Activated effector memory CD4-positive, alpha-beta T cell treated with Interleukin-2 at 50 U/mL for 16 hours (primary cell): ENCODE results near the gene CAMTA1.

Experiments used
- DNase-seq: peaks from one replicate; pipeline ENCODE4 v3.0.0-alpha.2; 2020

CAMTA1 gene

DNA sequence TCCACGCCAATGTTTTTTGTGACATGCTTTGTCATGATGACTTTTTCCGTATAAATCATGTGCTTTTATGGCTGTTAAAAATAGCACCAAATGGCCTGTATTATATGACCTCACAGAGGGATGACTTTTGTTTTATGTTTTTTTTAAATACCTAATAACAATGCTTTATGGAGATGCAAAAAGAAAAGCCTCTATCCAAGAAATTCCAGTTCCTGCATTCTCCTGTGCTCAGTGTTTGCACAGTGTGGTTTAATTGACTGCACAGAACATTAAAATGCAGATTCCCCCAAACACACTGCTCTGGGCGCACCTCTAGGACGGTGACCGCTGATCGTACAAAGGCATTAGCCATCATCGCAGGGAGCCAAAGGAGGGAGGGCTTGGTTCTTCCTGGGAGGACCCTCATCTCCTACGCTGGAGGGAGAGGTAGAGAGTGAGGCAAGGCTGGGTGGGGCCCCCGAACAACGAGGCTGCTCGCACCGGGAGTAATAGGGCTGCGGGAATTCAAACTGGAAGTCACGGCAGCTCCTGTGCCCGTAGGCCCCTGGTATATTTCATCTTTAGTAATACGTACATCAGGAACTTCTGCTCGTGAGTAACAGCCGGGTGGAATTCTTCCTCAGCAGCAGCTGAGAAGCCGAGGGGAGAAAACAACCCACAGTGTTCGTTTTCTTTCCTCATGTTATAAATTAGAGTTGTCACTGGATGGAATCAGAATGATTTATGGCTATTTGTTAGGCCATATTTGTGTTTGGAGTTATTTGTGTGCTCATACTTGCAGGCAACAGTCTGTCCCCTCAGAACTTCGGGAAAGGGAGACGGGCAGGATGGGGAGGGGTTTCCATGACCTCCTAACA, 465.6 kb downstream of the CAMTA1 start:
- no peak for DNase-seq

DNA sequence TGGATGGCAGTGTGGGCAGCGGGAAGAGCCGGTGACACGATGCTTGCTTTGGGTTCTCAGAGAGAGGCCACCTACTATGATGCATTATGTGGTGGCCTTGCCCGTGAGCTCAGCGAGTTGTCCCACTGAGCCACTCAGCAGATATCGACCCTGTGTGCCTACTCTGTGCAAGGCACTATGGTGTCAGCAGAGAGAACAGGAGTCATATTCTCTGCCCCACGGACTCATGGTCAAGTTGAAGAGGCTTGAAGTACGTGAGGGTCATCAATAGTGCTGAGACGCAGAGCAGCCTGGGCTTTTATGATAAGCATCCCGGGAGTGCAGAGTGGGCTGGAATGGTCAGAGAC, 466.2 kb downstream of the CAMTA1 start:
- no peak for DNase-seq

DNA sequence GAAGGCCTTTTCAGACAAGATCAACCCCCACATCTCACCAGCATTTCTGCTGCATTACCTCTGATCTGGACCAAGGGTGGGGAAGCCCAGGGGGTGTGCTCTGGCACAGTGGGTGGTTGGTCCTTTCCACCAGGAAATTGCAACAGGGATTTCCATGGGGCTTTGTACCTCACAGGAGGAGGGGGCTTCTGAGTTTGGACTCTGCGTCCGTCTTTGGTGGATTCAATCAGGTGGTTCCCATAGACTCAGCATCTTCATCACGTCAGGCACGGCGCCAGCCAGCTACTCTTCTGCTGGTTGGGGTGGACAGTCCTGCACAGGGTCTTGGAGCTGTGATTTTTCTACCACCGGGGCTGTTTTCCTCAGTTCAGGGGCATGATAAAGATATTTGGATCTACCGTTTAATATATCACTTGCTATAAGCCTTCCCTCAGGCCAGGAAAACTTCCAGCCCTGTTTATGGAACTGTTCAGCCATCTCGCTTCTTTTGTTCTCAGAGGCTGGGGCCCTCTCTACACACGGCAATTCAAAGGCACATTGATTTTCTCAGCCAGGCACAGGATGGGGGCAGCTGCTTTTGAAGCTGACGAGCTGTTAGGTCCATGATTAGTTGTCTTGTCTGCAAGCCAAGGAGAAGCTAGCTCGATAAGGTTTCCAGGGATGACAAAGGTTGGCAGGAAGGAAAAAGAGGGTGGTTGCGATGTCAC, 467.3 kb downstream of the CAMTA1 start:
- no peak for DNase-seq

DNA sequence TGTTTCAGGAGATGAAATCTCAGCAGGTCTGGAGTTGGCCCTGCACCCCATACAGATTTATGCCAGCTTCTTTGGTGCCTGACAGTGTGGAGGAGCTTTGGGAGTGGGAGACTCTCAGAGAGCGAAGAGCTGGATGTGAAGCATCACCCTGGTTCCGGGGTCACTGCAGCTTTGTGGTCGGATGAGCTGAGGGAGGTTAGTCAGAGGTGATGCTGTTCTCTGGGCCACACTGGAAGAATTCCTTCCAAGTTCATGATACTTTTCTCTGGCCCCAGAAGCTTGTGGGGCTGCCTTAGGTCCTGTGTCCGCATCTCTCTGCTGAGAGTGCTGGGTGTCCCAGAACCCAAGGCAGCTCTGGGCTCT, 467.8 kb downstream of the CAMTA1 start:
- DNase-seq: no peak

DNA sequence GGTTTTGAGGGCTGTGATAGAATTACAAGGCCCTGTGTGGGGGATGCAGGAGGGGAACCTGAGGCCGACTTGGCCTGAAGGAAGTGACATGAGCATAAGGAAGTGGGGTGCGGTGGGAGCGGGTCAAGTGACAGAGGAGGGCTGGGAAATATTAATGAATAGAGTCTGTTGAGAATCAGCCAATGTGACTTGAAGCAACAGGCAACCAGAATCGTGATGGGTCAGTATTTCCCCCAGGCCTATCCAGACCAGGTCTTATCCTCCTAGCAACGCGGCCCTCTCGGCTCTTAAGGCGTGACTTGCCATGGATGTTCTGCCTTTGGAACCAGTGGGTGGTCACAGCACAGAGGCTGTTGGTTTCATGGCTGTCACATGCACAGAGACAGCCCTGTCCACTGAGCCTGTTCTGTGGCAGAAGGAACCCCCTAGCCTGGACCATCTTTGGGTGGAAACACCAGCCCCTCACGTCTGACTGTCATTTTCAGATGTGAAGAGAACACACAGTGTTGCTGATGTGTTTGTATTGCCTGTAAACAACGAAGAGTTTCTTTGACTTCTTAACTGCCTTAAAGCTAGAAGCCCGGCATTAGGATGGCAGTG, 468.8 kb downstream of the CAMTA1 start:
- DNase-seq: no peak

DNA sequence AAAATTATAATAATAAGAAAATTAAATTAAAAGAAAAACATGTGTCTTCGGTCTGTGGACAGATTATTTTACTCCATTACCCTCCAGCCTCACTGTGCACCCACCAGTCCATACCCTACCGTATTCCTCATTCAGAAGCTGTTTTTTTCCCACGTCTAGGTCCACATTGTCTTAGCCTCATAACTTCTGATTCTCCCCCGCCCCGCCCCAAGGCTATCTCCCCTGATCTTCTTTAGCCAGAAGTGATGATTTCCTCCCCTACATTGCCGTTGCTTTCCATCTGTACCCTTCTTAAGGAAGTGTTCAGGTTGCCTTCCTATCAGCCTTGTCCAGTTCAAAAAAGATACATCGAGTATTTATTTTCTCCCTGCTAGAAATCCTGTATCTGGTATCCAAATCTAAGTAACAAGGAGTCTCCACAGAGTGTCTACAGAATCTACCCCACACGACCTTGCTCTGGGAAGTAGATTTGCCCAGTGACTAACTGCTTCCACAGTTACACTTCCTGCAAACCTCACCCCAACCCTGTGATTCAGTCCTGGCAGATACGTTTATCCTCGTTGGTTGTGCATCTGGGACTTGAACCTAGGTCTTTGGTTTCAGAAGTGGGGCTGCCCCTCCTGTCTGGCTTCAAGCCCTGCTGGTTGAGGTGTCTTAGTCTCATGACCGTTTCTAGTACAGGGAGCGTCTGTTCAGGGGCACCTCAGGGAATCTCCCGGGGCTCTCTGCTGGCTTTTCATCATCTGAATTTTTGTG, 470.2 kb downstream of the CAMTA1 start:
- DNase-seq: no peak

DNA sequence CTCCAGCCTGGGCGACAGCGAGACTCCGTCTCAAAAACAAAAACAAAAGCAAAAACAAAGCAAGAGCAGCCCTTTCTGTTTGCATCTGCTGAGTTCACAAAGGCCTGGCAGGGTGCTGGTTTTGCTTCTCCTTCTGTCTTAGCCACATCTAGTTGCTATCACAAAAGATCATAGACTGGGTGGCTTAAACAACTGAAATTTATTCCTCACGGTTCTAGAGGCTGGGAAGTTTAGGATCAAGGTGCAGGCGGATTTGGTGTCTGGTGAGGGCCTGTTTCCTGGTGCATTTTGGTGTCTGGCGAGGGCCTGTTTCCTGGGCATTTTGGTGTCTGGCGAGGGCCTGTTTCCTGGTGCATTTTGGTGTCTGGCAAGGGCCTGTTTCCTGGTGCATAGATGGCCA, 471.3 kb downstream of the CAMTA1 start:
- DNase-seq: no peak

DNA sequence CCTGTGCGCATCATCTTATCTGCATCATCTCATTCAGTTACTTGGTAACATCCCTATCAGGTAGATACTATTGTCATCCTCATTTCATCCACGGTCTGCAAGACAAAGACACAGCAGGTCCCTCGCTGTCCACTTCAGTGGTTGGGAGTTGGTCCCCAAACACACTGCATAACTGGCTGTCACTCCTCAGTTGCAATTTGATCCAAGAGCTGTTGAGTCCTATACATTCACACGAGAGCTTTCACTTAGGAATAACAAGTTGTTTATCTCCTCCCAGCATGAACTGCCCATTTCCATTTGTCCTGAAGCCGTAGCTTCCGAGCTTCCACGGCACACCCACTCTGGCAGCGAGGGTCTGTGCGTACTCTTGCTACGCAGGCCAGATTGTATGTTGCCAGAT, 472.0 kb downstream of the CAMTA1 start:
- no peak for DNase-seq

DNA sequence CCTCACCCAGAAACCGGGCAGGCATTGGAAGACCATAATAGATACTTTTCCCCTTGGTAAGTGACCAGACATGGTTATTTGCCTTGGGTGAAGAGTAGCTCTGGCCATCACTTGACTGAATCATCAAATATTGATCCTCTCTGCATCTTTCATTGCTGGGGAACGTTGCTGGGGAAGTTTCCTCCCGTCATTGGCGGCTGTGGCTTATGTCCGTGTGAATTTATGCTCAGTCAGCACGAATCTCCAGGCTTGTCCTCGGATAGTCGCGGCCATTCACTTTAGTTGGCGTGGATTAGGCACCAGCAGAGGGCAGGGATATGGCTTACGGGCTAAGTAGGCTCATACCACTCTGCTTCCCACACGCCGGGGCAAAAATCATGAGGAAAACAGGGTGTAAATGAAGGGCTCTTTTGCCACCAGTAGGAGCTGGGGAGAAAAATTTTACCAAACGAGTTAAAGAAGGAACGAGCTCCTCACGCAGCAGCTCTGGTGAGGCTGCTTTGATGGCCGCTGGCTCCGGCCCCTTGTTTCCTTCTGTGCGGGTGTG, 473.4 kb downstream of the CAMTA1 start:
- DNase-seq: no peak

DNA sequence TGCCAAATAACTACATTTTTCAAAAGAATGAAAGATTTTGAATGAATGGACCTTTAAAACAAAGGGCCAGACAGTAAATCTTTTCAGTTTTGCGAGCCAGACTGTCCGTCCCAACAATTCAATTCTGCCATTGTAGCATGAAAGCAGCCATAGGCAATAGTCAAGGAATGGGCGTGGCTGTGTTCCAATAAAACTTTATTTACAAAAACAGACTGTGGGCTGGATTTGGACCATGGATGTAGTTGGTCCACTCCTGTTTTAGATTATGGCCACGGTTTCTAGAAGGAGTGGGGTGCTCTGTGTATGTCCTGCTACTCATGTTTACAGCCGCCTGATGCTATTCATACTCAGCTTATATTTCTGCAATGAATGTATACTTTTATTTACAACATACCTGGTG, 474.7 kb downstream of the CAMTA1 start:
- no peak for DNase-seq

DNA sequence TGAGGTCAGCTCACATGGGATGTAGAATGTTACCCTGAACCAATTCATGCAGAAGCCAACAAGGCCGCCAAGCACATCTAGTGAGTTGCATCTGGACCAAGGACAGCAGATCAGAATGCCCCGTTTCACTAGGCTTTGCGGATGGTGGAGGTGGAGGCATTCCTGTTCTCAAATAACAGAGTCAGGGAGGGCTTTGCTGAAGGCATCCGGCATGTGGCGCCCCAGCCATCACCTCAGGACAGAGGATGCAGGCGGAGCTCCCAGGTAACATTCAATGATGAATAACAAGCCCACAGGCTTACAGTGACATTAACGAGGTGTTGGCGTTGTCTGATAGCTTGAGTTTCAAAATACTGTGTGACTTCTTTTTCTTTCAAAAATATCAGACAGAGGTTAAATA, 476.2 kb downstream of the CAMTA1 start:
- DNase-seq: no peak

DNA sequence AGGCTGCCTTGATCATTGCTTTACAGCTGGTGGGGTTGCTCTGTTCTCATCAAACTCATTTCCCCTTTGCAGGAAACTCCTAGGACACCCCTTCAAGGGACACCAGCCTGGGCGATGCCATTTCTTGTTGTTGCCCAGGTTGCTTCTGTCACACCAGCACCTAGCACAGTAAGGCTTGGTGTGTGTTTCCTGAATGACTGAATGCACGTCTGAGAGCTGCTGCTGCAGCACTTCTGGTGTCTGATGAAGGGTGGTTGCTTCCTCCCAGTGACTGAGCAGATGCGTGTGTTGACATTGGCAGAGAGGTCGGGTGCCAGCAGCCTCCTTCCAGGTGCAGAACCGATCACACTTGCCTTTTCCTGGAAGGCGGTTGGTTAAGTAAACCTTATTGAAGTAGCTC, 477.4 kb downstream of the CAMTA1 start:
- no peak for DNase-seq

DNA sequence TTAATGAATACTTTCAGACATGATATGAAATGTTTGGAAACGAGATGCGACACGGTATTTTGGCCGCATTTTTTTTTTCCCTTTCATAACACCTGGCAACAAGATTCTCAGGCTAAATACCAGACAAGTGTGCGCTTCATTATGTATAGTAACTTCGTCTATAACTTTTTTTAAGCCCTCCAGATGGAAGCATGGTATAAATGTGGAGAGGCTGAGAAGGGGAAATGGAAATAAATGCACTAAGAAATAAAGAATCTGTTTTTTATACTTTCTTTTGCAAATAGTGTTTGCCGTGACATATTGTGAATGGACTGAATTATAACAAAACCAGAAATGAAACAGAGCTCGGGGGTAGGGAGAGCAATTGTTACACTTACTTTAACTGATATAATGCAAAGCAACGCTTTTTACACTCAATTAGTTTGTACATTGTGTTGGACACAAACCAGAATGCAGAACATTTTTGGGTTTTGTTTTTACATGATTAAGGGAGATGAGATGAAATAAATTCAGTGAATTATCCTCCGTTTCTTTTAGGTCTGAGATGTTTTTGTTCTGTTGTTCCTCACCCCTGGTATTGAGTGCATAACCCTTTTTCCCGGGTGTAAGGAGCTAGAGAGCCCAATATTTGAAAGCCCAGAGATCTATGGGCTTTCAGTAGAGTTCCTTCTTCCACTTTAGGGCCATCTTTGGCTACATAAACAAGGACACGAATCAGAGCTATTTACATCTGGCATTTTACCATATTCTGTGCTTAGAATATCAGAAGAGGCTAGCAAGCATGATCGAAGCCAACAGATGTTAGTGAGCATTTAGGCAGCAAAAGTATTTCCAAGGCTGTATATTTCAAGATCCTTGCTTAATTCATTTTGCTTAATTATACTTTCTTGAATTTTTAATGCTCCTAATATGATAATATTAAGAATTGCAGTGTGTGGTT, 478.0 kb downstream of the CAMTA1 start:
- DNase-seq: no peak

DNA sequence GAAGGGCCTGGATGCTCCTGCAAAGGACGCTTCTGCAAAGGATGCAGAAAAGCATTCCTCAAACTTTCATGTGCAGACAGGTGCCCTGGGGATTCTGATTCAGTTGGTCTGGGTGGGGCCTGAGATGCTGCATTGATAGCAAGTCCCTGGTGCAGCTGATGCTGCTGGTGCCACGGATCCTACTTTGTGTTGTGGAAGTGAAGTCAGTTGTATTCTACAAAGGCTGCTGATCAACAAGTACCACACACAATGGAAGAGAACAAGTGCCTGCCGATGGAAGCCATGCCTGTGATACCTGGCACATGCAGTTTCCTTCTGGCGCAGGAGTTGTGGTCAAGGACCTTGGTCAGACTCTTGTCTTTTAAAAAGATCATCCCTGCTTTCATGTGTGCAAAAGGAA, 478.8 kb downstream of the CAMTA1 start:
- no peak for DNase-seq

DNA sequence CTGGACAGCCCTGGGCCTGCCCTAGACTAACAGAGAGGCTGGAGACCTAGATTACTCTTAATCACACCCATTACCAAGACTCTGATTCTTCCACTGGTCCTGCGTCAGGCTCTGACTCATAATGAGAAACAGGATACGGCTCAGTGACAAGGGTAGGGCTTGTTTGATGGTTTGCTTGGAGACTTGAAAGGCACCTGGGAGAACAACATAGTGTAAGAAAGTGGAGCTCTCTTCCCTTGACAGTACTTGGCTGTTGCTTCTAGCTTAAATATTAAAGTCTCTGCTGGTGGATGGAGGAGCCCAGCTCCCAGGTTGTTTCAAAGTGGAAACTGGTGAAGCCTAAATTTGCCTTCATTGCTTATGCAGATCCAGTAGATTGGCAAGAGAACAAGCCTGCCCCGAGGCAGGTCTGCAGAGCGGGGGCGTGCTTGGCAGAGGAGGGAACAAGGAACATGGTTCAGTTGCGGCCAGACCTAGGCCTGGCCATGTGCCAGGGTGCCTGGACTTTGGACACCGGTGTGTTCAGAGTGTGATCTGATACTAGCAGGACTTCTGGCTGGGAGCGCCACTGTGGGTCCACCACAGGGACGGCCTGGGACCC, 480.6 kb downstream of the CAMTA1 start:
- DNase-seq: no peak

DNA sequence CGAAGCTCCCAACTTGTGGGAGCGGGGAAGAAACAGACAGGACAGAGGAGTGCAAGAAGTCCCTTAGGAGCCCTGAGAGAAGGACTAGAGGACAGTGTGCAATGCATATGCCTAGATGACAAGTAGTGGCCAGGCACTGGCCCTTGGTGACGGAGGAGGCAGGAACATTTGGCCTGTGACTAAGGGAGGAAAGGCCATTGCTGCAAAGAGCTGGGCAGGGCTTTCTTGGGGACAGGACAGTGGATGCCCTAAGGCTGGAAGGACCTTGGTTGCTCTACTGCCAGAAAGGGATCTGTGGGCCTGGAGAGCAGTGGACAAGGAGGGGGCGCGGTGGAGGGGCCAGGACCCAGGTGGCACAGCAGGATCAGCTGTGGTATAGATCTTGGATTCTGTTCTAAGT, 481.3 kb downstream of the CAMTA1 start:
- DNase-seq: no peak

DNA sequence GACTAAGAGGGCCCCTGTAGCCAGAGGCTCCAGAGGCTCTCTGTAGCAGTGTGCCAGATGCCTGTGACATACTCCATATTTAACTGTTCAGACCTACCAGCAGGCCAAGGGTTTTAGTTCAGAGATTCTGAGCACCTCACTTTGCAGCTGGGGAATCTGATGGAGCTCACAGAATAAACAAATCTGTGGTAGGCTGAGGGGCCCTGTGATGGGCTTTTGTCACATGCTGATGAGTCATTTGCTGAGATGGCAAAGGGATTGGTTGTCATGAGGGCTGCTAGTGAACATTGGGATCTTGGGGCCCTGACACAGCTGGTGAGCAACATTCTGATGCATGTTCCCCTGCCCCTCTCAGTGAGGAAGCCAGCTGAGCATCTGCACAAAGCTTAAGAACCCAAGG, 482.2 kb downstream of the CAMTA1 start:
- no peak for DNase-seq

DNA sequence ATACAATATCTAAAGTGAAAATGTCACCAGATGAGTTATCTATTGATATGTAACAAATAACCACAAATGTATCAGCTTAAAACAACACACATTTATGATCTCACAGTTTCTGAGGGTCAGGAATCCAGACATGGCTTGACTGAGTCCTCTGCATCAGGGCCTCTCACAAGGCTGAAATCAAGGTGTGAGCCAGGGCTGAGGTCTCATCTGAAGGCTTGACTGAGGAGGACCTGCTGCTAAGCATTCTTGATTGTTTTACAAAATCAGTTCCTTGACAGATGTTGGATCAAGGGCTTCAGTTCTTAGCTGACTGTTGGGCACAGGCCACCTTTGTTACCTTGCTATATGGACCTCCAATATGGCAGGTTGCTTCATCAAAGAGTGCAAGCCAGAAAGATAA, 483.7 kb downstream of the CAMTA1 start:
- DNase-seq: no peak

DNA sequence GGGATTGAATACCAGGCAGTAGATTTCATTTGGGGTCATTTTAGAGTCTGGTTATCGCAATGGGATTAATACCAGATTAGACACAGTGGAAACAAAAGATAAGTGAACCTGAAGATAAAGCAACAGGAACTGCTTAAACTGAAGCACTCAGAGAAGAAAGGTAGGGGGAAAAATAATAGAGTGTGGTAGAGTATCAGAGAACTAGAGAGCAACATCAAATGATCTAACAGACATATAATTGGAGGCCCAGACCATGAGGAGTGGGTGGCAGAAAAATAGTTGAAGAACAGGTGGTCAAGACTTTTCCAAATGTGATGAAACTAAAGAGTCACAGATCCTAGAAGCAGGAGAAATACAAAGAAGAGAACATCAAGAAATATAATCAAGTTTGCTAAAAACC, 484.3 kb downstream of the CAMTA1 start:
- no peak for DNase-seq

DNA sequence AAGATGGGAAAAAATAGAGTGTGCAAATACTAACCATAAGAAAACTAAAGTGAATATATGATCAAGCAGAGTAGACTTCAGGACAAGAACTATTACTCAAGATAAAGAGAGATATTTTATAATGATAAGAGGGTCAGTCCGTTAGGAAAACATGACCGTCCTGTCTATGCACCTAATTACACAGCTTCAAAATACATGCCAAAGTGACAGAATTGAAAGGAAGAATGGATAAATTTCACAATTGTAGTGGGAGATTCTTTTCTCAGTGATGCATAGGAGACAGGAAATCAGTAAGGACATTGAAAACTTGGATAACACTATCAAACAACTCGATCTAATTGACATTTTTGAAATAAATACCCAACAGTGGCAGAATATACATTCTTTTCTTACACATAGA, 489.0 kb downstream of the CAMTA1 start:
- DNase-seq: no peak

DNA sequence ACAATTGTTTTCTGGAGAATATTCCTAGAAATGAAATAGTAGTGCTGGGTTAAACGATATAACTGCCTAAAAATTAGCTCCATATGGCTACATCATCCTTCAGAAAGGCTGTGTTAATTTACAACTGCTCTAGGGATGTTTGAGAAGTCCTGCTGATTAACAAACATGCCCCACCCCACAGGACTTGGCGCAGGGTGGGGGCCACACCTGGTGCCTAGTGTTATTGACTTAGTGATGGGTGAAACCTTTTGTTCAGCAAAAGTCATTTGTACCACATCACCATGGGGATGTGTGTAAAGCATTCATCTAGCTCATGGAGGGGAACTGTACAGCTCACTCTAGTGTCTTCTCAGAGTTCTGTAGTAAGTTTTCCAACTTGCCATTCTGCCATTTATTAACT, 492.8 kb downstream of the CAMTA1 start:
- DNase-seq: no peak
